Hepatocyte (in vitro differentiated cells): ENCODE results near the gene CREB5.

ENCODE experiments used
- CTCF ChIP-seq: fragments of 200-600 bp; sonication (generic); IDR thresholded peaks from 2 replicates; pipeline ENCODE4 v1.5.1; 2016; ENCODE audit warnings: antibody characterized with exemption, mild to moderate bottlenecking; ENCODE audit not compliant: poor library complexity
- EZH2 ChIP-seq: fragments of 200-600 bp; sonication (generic); IDR thresholded peaks from 2 replicates; pipeline ENCODE4 v1.6.1; 2016; ENCODE audit warnings: antibody characterized with exemption, mild to moderate bottlenecking, borderline replicate concordance

DNA sequence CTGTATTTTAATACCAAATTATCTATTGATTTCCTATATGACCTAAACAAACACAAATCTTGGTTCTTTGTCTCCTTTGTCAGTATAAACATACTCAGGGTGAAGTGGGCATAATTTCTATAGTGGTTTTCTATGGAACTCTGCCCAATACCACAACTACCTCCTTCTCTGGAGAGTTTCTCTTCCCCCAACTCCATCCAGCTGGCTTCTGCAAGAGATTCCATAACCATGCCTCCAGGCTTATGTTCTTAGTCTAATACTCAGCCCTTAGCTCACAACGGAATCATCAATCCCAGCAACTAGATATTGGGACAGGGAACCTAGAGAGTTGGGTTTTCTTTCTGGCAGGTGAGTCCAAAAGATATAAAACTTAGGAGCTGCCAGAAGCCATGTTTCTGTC lies 418.5 kb downstream of the CREB5 start:
- TF ChIP-seq CTCF (no peak), EZH2 (no peak)
